H9 (cell line): ENCODE measurements around the gene EDAR. TPM values are rescaled to one million over a fixed set of nuclear protein-coding genes. Genes with fewer than 3 reads are reported as not detected.

Experiments used
- DNase-seq: peaks from one replicate; pipeline ENCODE4 v3.0.0-alpha.2; 2017
- H2AFZ ChIP-seq: one replicate; pipeline ENCODE4 v1.6.1; 2013; ENCODE audit warnings: mild to moderate bottlenecking, low read length, control low read depth, moderate library complexity
- H2AK5ac ChIP-seq: 2 replicates; pipeline ENCODE4 v1.6.1; 2013; ENCODE audit warnings: low read length, control low read depth, mixed read lengths; ENCODE audit not compliant: insufficient read length
- H2BK120ac ChIP-seq: one replicate; pipeline ENCODE4 v1.6.1; 2013; ENCODE audit warnings: low read depth, mild to moderate bottlenecking, low read length, control low read depth, inconsistent platforms; ENCODE audit not compliant: poor library complexity, severe bottlenecking
- H2BK12ac ChIP-seq: 2 replicates; pipeline ENCODE4 v1.6.1; 2013; ENCODE audit warnings: low read length, control low read depth, mixed read lengths, low read depth; ENCODE audit not compliant: insufficient read length
- H2BK15ac ChIP-seq: 2 replicates; pipeline ENCODE4 v1.6.1; 2013; ENCODE audit warnings: low read depth, low read length, control low read depth
- H2BK20ac ChIP-seq: one replicate; pipeline ENCODE4 v1.6.1; 2013; ENCODE audit warnings: low read depth, mild to moderate bottlenecking, low read length, control low read depth, inconsistent platforms; ENCODE audit not compliant: poor library complexity, severe bottlenecking
- H2BK5ac ChIP-seq: 2 replicates; pipeline ENCODE4 v1.6.1; 2013; ENCODE audit warnings: low read length, control low read depth, mixed read lengths; ENCODE audit not compliant: insufficient read length
- H3K14ac ChIP-seq: 2 replicates; pipeline ENCODE4 v1.6.1; 2013; ENCODE audit warnings: low read length, control low read depth; ENCODE audit not compliant: insufficient read depth
- H3K18ac ChIP-seq: 2 replicates; pipeline ENCODE4 v1.6.1; 2013; ENCODE audit warnings: low read depth, mild to moderate bottlenecking, mixed read lengths, low read length, control low read depth; ENCODE audit not compliant: insufficient read length
- H3K23ac ChIP-seq: 2 replicates; pipeline ENCODE4 v1.6.1; 2013; ENCODE audit warnings: low read length, control low read depth, mixed read lengths, low read depth; ENCODE audit not compliant: insufficient read length
- H3K23me2 ChIP-seq: 2 replicates; pipeline ENCODE4 v1.6.1; 2013; ENCODE audit warnings: low read depth, mild to moderate bottlenecking, mixed read lengths, low read length, control low read depth; ENCODE audit not compliant: insufficient read length, poor library complexity, severe bottlenecking
- H3K27ac ChIP-seq: 2 replicates; pipeline ENCODE4 v1.5.1; 2013; ENCODE audit warnings: low read length, control low read depth, mixed read lengths, low read depth; ENCODE audit not compliant: insufficient read length
- H3K27me3 ChIP-seq: 2 replicates; pipeline ENCODE4 v1.6.1; 2013; ENCODE audit warnings: low read length, control low read depth, inconsistent platforms; ENCODE audit not compliant: insufficient read depth
- H3K4ac ChIP-seq: 2 replicates; pipeline ENCODE4 v1.6.1; 2013; ENCODE audit warnings: low read depth, mild to moderate bottlenecking, control low read depth, inconsistent platforms, low read length, moderate library complexity
- H3K4me1 ChIP-seq: 2 replicates; pipeline ENCODE4 v1.6.1; 2013; ENCODE audit warnings: low read length, control low read depth, inconsistent platforms; ENCODE audit not compliant: insufficient read depth
- H3K4me2 ChIP-seq: 2 replicates; pipeline ENCODE4 v1.6.1; 2013; ENCODE audit warnings: low read length, control low read depth, mixed read lengths; ENCODE audit not compliant: insufficient read length, insufficient read depth
- H3K56ac ChIP-seq: 2 replicates; pipeline ENCODE4 v1.6.1; 2013; ENCODE audit warnings: low read depth, mild to moderate bottlenecking, mixed read lengths, low read length, control low read depth; ENCODE audit not compliant: insufficient read length
- H3K79me1 ChIP-seq: 2 replicates; pipeline ENCODE4 v1.6.1; 2013; ENCODE audit warnings: low read depth, mild to moderate bottlenecking, moderate library complexity, low read length, control low read depth, inconsistent platforms; ENCODE audit not compliant: insufficient read depth, poor library complexity, severe bottlenecking
- H3K79me2 ChIP-seq: 2 replicates; pipeline ENCODE4 v1.6.1; 2013; ENCODE audit warnings: low read length, control low read depth, inconsistent platforms; ENCODE audit not compliant: insufficient read depth
- H3K9ac ChIP-seq: 2 replicates; pipeline ENCODE4 v1.6.1; 2013; ENCODE audit warnings: low read length, control low read depth, mixed read lengths; ENCODE audit not compliant: insufficient read length; ENCODE audit errors: extremely low read depth
- H3K9me3 ChIP-seq: one replicate; pipeline ENCODE4 v1.6.1; 2013; ENCODE audit warnings: low read depth, low read length, inconsistent platforms; ENCODE audit not compliant: control insufficient read depth
- H3T11ph ChIP-seq: one replicate; pipeline ENCODE4 v1.6.1; 2013; ENCODE audit warnings: mild to moderate bottlenecking, low read length, control low read depth, inconsistent platforms
- H4K20me1 ChIP-seq: one replicate; pipeline ENCODE4 v1.6.1; 2013; ENCODE audit not compliant: control insufficient read depth, insufficient read length, insufficient read depth
- H4K5ac ChIP-seq: 2 replicates; pipeline ENCODE4 v1.6.1; 2013; ENCODE audit warnings: low read depth, mild to moderate bottlenecking, mixed read lengths, low read length, control low read depth; ENCODE audit not compliant: insufficient read length
- H4K8ac ChIP-seq: replicated peaks from 2 replicates; pipeline ENCODE4 v1.6.1; 2013; ENCODE audit warnings: low read length, control low read depth, mixed read lengths, low read depth; ENCODE audit not compliant: insufficient read length
- H4K91ac ChIP-seq: 2 replicates; pipeline ENCODE4 v1.6.1; 2013; ENCODE audit warnings: low read depth, mild to moderate bottlenecking, moderate library complexity, mixed read lengths, low read length, control low read depth; ENCODE audit not compliant: insufficient read length
- H3K27ac Mint-ChIP-seq, 3 experiments: 2 replicates in 2 of 3; 3 replicates in 1 of 3; pipeline ENCODE4 v1.8.0; 2020 to 2021; ENCODE audit warnings: mixed read lengths in 3 of 3, mild to moderate bottlenecking in 1 of 3, moderate library complexity in 1 of 3
- H3K27me3 Mint-ChIP-seq: 2 replicates; pipeline ENCODE4 v1.8.0; 2021; ENCODE audit warnings: low read depth, mild to moderate bottlenecking, moderate library complexity, mixed read lengths
- H3K36me3 Mint-ChIP-seq, 3 experiments: 2 replicates in 2 of 3; 3 replicates in 1 of 3; pipeline ENCODE4 v1.8.0; 2020 to 2021; ENCODE audit warnings: low read depth in 3 of 3, mixed read lengths in 3 of 3; ENCODE audit not compliant: insufficient read depth in 1 of 3
- H3K4me1 Mint-ChIP-seq, 2 experiments: 2 replicates each; pipeline ENCODE4 v1.8.0; 2020; ENCODE audit warnings: mixed read lengths in 2 of 2
- H3K4me3 Mint-ChIP-seq, 2 experiments: 2 replicates in 1 of 2; 3 replicates in 1 of 2; pipeline ENCODE4 v1.8.0; 2020 to 2021; ENCODE audit warnings: mild to moderate bottlenecking in 2 of 2, mixed read lengths in 2 of 2, moderate library complexity in 1 of 2
- H3K9me3 Mint-ChIP-seq, 2 experiments: 2 replicates in 1 of 2; 3 replicates in 1 of 2; pipeline ENCODE4 v1.8.0; 2020; ENCODE audit warnings: mild to moderate bottlenecking in 2 of 2, mixed read lengths in 2 of 2, moderate library complexity in 1 of 2
- CTCF ChIP-seq: fragments of 200-600 bp; sonication (generic); conservative IDR thresholded peaks from 3 replicates; pipeline ENCODE4 v1.8.0; 2021; ENCODE audit warnings: antibody characterized with exemption, mild to moderate bottlenecking
- WGBS: extraction: QIAGEN DNeasy Blood & Tissue Kit; methylation state at CpG from one replicate; pipeline ENCODE4 v1.1.7; 2013; ENCODE audit warnings: missing lambda C conversion rate, low lambda C conversion rate, mixed read lengths; ENCODE audit not compliant: insufficient read length; ENCODE audit errors: extremely low coverage; 5-methylcytosine and 5-hydroxymethylcytosine counted together
- total RNA-seq: library from RNA; stranded (reverse); gene quantifications from 2 replicates; pipeline ENCODE4 v1.2.1, GENCODE V29; 2021

EDAR gene
- total RNA-seq, 1 experiment from 2014 or later = not detected

- H3K4me3 Mint-ChIP-seq = no peak overlapping the region
- no peak overlapping the region for H4K91ac ChIP-seq
- no peak overlapping the region for H2BK12ac ChIP-seq
- H3K27me3 ChIP-seq = peaks cover 18% of the 10 kb centered on the region; the same call in 1 of the 2 replicates
- H4K5ac ChIP-seq = no peak overlapping the region
- no CpG with 5 or more reads among the region's 6 CpGs for WGBS
- no peak overlapping the region for H3K4me2 ChIP-seq
- H2AK5ac ChIP-seq = no peak overlapping the region
- H2BK120ac ChIP-seq = no peak overlapping the region
- no peak overlapping the region for H4K8ac ChIP-seq
- no peak overlapping the region; a peak in 1 of 7 replicates for H3K27ac Mint-ChIP-seq
- no peak overlapping the region for H2BK15ac ChIP-seq
- no peak overlapping the region for H2BK5ac ChIP-seq
- no peaks in the 10 kb centered on the region for H4K20me1 ChIP-seq
- peaks cover 20 to 26% of the 10 kb centered on the region in 2 experiments for H3K4me1 Mint-ChIP-seq
- no peak overlapping the region for H2BK20ac ChIP-seq
- H3K9me3 ChIP-seq = no peaks in the 10 kb centered on the region
- no peaks in the 10 kb centered on the region for H3K79me1 ChIP-seq
- TF ChIP-seq CTCF = no peak
- H3K4me1 ChIP-seq = peaks cover 6% of the 10 kb centered on the region; the same call in 1 of the 2 replicates
- DNase-seq = no peak
- peaks cover 4 to 7% (median 5%) of the 10 kb centered on the region in 3 experiments; a peak in 2 of 7 replicates for H3K36me3 Mint-ChIP-seq
- H3K18ac ChIP-seq = no peak overlapping the region
- H3K9me3 Mint-ChIP-seq = peaks cover 3 to 9% of the 10 kb centered on the region in 2 experiments; a peak in 4 of 5 replicates
- H3T11ph ChIP-seq = no peak overlapping the region
- no peak overlapping the region for H3K56ac ChIP-seq
- no peaks in the 10 kb centered on the region for H3K79me2 ChIP-seq
- H2AFZ ChIP-seq = no peak overlapping the region
- peaks cover 7% of the 10 kb centered on the region for H3K23me2 ChIP-seq
- no peak overlapping the region for H3K23ac ChIP-seq
- H3K27ac ChIP-seq = no peak overlapping the region
- H3K27me3 Mint-ChIP-seq = peaks cover 78% of the 10 kb centered on the region
- H3K4ac ChIP-seq = no peak overlapping the region
- H3K14ac ChIP-seq = no peak overlapping the region
- H3K9ac ChIP-seq = no peak overlapping the region
These were observed 44.2 kb upstream of the EDAR start for GRCh38 chr2:109033171-109033570.
